Left ventricle myocardium superior (tissue), 1 donor: Measurements from ENCODE around the gene AXIN1. TPM values are rescaled to one million over a fixed set of nuclear protein-coding genes. Genes with fewer than 3 reads are reported as not detected.
"Not testable (repeated sequence)": the region's sequence is repeated elsewhere in the genome, so short reads cannot be mapped to it uniquely, and the experiment has no call there.

Source experiments
- ATAC-seq: fragments of 200-7000 bp; cut with Tn5 transposase; one replicate; pipeline ENCODE4 v1.9.1; 2020; ENCODE audit warnings: mild to moderate bottlenecking, moderate library complexity
- DNase-seq: peaks from one replicate; pipeline ENCODE4 v3.0.0-alpha.2; 2020
- intact Hi-C: fragments of 100-400 bp; cut with micrococcal nuclease; formaldehyde crosslinking; loops from one replicate; pipeline ENCODE4 v1.11.0; 2022
- total RNA-seq: library from RNA; stranded (reverse); fragmentation: NEBNext Ultra II Directional; extraction: Animal tissue kit (Norgen Biotek cat#: 25700); gene quantifications from one replicate; pipeline ENCODE4 v1.2.1, GENCODE V29; 2021
- donor health status: DM: no; HTN: yes; CAD: no; lungs with severe emphysema.

AXIN1 gene
- total RNA-seq, 1 donor from 2014 or later = 14.4 TPM

GRCh38 chr16:340370-341091, 12.0 kb downstream of the AXIN1 start:
- intact Hi-C loops = no loop called here
- ATAC-seq = no peak
- no peak for DNase-seq

- no peak for ATAC-seq
- DNase-seq = no peak
- intact Hi-C loops = no loop called here
Observed at GRCh38 chr16:339680-340079, 12.8 kb downstream of the AXIN1 start.

- ATAC-seq (no peak), DNase-seq (no peak)
- intact Hi-C loops = no loop called here
Observed at GRCh38 chr16:337975-338575, 14.4 kb downstream of the AXIN1 start.

- DNase-seq = no peak
- intact Hi-C loops = no loop called here
- no peak for ATAC-seq
Observed at GRCh38 chr16:337437-337836, 15.1 kb downstream of the AXIN1 start.

- intact Hi-C loops = no loop called here
- DNase-seq = no peak
- ATAC-seq = no peak
Observed at GRCh38 chr16:336269-336668, 16.3 kb downstream of the AXIN1 start.

GRCh38 chr16:334861-335632, 17.5 kb downstream of the AXIN1 start:
- ATAC-seq, intact Hi-C loops: not testable (repeated sequence)

GRCh38 chr16:334164-334832, 18.2 kb downstream of the AXIN1 start:
- DNase-seq = not testable (repeated sequence)

More at GRCh38 chr16:334861-335632, 17.5 kb downstream of the AXIN1 start:
- DNase-seq = not testable (repeated sequence)

GRCh38 chr16:333406-334094, 19.0 kb downstream of the AXIN1 start:
- intact Hi-C loops = no loop called here
- ATAC-seq = no peak
- no peak for DNase-seq

More at GRCh38 chr16:334164-334832, 18.2 kb downstream of the AXIN1 start:
- ATAC-seq, intact Hi-C loops: not testable (repeated sequence)

- ATAC-seq, intact Hi-C loops: not testable (repeated sequence)
Observed at GRCh38 chr16:331181-331814, 21.2 kb downstream of the AXIN1 start.

GRCh38 chr16:330741-331140, 21.8 kb downstream of the AXIN1 start:
- ATAC-seq (no peak), DNase-seq (no peak)
- intact Hi-C loops = no loop called here

More at GRCh38 chr16:331181-331814, 21.2 kb downstream of the AXIN1 start:
- DNase-seq = not testable (repeated sequence)

GRCh38 chr16:325375-326145, 27.0 kb downstream of the AXIN1 start:
- no peak for DNase-seq
- intact Hi-C loops = no loop called here
- no peak for ATAC-seq

GRCh38 chr16:324451-325334, 27.8 kb downstream of the AXIN1 start:
- DNase-seq (peak; percentile 52), ATAC-seq (peak; percentile 14)
- intact Hi-C loops = no loop called here

GRCh38 chr16:324201-324450, 28.4 kb downstream of the AXIN1 start:
- intact Hi-C loops = no loop called here
- DNase-seq = no peak

GRCh38 chr16:322476-323143, 29.9 kb downstream of the AXIN1 start:
- intact Hi-C loops = no loop called here
- DNase-seq = no peak

More at GRCh38 chr16:324201-324450, 28.4 kb downstream of the AXIN1 start:
- ATAC-seq = no peak

GRCh38 chr16:321532-321931, 31.0 kb downstream of the AXIN1 start:
- DNase-seq (no peak), ATAC-seq (no peak)
- intact Hi-C loops = no loop called here

More at GRCh38 chr16:322476-323143, 29.9 kb downstream of the AXIN1 start:
- no peak for ATAC-seq

GRCh38 chr16:320206-320605, 32.3 kb downstream of the AXIN1 start:
- DNase-seq (no peak), ATAC-seq (no peak)
- intact Hi-C loops = no loop called here
